Stimulated activated CD8-positive, alpha-beta memory T cell treated with anti-CD3 and anti-CD28 coated beads, Interleukin-7, amount 100 ng/mL, for 4 hours (primary cell): ENCODE measurements around the gene PARP14.
"Not testable (repeated sequence)": the region's sequence is repeated elsewhere in the genome, so short reads cannot be mapped to it uniquely, and the experiment has no call there.

Source experiments
- DNase-seq, 2 donors: peaks; one replicate each; pipeline ENCODE4 v3.0.0-alpha.2; 2020; ENCODE audit warnings: low read depth in 2 of 2

Gene PARP14

DNA sequence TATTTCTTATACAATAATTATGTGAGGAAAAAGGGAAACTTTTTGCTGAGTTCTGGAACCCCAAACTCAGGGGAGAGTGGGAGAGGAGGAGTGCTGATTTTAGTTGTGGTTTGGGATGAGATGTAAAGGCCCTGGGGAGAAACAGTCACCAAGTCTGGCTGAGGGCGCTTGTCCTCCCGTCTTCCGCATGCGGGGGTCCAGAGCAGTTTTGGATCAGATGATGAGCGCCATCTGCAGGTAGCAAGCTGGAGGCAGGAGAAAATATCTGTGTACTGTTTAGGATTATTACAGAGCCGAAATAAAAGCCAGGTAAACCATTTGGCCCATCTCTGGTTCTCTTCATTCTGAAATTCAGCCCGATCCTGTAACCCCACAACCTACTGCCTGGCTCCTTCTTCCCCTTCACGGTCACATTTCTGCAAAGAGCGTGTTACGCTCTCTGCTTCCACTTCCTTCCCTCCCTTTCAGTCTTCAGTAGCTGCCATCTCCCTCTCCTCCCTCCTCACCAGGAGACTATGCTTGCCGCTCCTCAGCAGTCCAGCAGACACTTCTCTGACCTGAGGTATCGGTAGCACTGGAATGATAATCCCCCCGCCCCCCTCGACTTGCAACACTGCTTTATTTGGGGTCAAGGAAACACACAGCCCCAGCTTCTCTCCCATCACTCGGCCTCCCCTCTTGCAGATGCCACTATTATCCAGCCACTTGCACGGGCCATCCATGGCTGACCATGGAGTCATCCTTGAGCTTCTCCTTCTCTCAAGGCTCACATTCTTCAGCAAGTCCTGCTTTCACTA lies 1.4 kb upstream of the PARP14 start:
- DNase-seq = peak; percentile 58 to 73

DNA sequence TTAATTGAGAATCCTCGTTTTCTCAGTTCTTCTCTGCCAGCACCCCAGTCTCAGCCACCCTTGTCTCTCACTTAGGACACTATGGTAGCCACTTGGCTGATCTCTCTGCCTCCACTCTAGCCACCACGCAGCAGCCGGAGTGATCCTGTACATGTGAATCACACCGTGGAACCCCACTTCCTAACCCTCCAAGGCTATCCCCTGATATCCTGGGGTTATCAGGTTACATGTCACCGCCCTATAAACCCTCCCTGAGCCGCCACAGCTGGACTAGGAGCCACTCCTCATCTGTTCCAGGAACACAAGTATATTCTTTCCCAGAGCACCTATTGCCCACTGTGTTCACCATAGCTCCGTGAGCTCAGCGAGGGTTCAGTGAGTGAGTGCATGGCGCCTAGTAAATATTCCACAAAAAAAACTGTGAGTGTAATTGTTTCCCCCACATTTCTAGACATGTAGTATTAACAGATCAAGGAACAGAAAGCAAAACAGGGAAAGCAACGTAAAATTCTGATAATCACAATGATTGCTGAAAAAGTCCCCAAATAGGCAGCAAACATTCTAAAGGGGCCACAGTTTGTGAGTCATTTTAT lies 661 bp upstream of the PARP14 start:
- DNase-seq = no peak

DNA sequence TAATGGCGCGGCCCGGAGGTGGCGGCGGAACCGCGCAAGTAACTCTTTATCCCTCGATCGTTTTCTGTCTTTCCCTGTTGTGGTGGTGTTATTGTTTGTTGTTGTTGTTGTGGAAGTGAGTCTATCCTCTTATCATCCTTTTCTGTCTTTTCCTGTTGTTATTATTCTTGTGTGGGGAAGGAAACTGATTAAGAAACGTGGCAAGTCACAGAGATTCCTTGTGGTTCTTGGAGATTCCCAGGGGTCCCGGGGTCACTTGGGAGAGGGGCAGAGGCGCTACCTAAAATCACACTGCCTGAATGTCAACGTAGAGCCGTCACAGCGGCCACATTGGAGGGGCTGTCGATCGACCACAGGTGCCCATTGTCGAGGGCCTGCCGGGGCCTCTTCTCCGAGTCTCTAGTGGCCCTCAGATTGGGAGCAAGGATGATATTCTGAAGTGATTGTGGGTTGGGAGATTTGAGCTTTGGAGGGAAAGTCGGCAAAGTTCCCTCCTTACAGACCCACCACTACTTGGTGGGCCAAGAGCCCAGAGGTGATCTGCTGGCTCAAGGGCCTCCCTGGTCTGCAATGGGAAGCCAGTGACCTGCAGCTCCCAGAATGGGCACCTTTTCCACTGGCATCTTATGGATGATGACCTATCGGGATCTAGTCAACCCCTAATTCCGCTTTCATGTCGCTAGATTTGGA lies 790 bp downstream of the PARP14 start:
- no peak for DNase-seq

DNA sequence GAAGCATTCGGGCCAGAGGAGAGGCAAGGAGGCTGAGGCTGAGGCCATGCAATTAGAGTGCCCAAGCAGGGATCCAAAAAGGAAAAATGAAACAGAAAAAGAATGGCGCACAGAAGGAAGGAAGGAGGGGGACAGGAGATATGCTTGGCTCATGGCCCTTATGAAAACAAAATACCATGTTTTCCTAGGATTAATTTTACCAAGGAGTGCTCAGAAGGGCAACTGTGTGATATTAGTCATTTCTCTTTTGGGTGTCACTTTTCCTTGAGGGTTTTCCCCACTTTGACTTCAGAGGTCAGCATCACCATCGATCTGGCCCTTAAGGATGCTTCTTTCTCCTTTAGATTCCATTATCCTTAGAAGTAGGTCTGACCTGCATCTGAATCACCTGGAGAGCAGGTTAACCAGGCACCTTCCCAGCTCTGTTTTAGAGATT lies 1.4 kb downstream of the PARP14 start:
- DNase-seq = no peak

DNA sequence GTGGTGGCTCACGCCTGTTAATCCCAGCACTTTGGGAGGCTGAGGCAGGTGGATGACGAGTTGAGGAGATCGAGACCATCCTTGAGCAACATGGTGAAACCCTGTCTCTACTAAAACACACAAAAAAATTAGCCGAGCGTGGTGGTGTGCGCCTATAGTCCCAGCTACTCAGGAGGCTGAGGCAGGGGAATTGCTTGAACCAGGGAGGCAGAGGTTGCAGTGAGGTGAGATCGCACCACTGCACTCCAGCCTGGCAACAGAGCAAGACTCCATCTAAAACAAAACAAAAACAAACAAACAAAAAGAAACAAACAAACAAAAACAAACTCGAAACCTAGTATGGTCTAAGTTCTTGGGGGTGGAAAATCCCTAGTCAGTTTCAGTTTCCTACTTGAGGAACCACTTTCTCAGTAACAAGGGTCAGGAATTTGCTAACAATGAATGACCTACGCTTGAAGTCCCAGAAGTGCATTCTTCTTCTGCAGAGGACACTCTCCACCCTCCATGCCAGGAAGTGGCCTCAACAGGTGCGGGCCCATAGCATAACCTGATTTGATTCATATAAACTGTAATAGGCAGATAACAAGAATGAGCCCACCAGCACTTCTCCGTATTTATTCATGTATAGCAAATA lies 2.3 kb downstream of the PARP14 start:
- DNase-seq = not testable (repeated sequence)

DNA sequence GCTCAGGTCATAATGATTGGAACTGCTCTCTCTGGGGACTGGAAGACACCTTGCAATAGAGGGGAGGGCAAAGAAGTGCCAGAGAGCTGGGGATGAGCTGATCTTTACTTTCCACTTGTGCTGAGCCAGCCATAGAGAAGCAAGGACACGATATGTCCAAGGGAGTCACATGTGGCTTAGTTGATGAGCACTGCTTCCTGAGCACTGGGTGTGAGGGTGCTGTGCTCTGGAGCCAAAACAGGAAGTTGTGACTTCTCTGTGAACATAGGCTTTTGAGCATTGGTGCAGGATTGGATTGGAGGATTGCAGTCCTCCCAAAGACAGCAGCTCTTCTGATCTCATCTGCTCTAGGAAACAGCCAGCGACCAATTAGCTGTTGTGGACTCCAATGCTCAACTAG lies 6.7 kb downstream of the PARP14 start:
- no peak for DNase-seq

DNA sequence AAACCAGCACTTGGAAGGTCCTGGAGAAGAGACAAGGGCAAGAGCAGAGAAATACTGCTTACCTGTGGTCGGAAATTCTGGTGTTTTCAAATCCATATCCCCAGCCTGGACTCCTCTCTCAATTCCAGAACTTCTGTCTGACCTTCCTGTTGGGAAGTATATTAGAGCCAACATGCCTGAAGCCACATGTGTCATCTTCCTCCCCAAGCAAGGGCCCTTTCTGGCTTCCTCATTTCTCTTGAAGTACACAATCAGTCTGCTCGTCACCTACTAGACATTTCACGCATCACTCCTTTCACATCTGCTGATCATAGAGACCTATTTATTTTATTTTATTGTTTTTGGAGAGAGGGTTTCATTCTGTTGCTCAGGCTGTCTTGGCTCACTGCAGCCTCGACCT lies 8.4 kb downstream of the PARP14 start:
- no peak for DNase-seq

DNA sequence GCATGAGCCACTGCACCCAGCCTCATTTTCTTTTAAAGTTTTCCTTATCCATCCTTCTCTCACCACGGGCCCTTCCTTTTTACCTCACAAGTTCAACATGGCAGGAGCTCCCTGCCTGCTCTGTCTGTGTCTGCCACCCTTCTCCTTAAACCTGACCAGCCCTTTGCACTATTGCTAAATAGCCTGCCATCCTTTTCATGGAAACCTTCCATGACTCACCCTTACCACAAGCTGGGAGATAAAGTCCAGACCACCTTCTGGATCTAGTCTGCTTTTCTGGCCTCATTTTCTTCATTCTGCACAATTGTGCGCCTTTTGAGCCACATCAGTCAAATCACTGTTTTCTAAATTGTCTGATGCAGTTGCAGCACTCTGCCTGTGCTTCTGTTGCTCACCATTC lies 8.9 kb downstream of the PARP14 start:
- no peak for DNase-seq

DNA sequence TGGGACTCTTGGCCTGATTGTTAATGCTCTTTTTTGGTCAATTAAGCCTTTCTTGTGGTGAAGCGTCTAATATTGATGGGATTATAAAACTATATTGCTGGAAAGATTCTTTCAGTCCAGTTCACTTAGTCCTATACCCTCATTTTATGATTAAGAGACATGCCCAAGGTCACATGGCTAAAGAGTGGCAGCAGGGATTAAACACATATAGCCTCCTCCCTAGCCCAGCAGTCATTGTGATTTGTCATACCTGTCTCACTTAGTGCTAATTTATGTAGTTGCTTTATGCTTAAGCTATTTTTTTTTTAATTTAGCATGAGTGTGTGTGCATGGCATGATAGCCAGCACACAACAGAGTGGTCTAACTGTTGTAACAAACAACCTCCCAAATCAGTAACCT lies 9.5 kb downstream of the PARP14 start:
- no peak for DNase-seq

DNA sequence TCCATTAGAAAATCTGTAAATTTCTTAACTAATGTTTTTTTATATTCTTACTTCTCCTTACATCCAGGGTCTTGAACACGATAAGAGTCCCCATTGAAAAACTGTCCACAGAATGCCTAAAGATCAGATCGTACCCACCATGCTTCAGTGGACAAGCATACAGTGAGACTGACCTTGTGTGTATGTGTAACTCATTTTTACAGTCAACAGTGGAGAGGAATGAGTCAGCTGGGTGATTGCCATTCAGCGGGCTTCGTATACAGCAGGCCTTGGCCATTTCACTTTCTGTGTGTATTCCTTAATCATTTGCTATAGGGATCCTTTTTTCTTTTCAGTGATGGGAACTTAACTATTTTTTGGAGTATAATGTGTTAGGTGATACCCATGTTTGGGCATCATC lies 10.6 kb downstream of the PARP14 start:
- no peak for DNase-seq

DNA sequence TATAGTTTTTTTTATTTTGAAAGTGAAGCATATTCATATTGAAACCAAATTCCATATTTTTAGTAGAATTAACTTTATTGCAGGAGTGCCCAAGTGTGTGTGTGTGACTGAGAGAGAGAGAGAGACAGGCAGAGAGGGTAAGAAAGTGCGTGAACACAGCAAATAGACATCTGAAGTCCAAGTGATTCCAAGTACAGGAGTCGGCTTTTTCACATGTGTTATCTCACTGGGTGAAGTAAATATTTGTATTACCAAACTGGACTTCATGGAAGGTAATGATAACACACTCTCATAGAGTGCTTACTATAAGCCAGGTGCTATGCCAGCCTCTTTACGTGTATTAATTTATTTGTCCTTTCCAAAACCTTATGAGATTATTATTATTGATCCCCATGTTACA lies 12.0 kb downstream of the PARP14 start:
- DNase-seq = no peak

DNA sequence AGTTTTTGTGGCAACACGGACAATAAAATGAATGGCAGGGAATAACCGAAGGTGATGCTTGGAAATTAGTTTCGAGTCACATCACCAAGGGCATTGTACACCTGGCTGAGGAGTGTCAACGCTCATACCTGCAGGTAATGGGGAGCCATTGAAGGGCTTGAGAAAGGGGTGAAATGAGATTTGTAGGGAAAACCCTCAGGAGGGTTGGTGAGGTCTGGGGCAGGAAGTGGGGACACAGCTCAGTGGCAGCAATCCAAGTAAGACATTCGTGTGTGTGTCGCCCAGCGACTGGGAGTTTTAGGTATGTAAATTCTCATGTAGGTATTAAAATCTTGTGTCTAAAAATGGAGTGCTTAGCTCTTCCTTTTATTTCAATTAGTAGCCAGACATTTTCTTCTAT lies 14.3 kb downstream of the PARP14 start:
- DNase-seq = no peak

DNA sequence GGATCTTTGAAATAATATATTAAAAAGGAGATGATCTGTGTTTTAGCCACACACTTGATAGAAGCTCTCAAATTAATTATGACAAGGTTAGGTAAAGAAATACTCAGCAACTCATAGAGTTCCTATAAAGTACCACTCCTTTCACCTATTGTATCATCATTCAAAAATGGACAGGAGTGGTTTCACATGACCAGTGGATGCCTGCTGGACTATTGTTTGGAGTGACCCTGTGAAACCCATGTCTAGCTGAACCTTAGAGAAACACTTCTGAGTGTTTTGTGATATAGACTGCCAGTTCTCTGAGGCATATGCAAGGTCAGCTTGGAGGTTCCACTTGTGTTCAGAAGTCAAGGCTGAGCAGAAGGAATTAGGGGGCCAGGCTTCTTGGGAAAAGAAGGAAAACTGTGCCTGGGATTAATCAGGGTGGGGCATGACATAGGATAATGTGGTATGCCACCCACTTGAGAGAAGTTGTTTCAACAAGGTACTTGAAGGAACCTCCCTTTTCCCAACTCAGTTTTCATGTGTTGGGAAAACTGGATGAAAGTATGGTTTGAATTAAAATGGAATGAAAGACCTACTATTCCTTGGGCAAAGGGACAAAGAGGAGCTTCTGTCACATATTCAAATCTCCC lies 15.4 kb downstream of the PARP14 start:
- DNase-seq = no peak

DNA sequence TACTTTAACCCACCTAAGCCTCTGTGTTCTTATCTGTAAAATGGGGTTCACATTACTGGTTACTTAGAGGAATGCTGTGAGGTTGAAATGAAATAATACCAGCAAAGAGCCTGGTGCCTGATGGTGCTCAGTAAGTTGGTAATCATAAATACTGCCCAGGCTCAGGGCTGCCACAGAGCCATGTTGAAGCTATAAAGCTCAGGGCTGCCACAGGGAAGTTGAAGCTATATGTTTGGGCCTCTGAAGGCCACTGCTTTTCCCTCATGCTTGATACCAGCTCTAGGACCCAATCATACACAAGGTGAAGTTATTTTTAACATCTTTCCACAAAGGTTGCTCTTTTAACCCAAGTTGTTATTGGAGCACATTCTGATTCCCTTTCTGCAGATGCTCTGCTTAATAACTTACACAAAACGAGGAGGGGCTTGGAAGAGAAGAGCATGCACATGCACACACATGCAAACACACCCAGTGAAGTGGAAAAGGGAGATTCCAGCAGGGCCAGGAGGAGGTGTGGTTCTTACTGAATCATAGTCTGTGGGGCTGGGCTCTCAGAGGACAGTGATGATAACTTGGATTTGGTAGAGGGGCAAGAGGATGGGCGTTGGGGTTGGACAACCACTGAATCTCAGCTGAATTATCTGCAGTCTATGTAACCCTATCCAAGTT lies 17.4 kb downstream of the PARP14 start:
- no peak for DNase-seq

DNA sequence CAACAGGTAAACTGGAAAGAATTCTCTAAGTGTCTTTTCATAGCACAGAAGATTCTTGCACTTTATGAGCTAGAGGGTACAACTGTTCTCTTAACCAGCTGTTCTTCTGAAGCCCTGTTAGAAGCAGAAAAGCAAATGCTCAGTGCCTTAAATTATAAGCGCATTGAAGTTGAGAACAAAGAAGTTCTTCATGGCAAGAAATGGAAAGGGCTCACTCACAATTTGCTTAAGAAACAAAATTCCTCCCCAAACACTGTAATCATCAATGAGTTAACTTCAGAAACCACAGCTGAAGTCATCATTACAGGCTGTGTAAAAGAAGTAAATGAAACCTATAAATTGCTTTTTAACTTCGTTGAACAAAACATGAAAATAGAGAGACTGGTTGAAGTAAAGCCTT lies 19.6 kb downstream of the PARP14 start:
- no peak for DNase-seq

DNA sequence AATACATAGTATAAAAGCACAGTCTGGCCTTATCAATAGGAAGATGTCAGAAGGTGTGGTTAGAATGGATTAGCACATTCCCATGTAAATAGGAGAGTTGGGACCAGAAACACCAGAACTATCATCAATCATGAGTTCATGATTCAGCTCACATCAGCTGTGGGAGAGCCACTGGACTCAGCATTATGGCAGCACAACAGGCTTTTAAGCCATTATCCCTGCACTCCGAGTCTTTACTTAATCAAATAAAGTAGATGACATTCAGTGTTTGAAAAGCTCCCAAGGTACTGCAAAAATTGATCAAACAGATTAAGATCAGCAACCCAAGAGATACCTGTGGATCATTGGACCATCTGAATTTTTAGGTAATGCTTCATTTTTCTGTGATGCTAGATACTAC lies 24.7 kb downstream of the PARP14 start:
- DNase-seq = no peak

DNA sequence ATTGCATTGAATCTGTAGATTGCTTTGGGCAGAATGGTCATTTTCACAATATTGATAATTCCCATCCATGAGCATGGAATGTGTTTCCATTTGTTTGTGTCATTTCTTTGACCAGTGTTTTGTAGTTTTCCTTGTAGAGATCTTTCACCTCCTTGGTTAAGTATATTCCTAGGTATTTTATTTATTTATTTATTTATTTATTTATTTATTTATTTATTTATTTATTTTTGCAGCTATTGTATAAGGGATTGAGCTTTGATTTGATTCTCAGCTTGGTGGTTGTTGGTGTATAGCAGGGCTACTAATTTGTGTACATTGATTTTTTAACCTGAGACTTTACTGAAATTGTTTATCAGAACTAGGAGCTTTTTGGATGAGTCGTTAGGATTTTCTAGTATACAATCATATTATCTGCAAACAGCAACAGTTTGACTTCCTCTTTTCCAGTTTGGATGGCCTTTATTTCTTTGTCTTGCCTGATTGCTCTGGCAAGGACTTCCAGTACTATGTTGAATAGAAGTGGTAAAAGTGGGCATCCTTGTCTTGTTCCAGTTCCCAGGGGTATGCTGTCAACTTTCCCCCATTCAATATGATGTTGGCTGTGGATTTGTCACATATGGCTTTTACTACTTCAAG lies 30.1 kb downstream of the PARP14 start:
- not testable (repeated sequence) for DNase-seq

DNA sequence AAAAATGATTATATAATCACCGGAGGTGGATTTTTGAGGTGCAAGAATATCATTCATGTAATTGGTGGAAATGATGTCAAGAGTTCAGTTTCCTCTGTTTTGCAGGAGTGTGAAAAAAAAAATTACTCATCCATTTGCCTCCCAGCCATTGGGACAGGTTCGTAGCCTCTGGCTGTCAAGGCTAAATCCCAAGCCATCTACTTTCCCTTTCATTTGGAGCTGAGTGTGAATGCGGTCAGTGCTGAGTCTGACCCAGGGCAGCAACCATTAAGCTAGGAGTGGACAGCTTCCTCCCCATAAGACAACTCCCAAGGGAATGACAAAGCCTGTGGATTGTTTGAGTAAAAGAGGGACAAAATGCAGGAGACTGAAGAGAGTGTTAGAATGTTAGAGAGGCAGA lies 33.6 kb downstream of the PARP14 start:
- DNase-seq = no peak

DNA sequence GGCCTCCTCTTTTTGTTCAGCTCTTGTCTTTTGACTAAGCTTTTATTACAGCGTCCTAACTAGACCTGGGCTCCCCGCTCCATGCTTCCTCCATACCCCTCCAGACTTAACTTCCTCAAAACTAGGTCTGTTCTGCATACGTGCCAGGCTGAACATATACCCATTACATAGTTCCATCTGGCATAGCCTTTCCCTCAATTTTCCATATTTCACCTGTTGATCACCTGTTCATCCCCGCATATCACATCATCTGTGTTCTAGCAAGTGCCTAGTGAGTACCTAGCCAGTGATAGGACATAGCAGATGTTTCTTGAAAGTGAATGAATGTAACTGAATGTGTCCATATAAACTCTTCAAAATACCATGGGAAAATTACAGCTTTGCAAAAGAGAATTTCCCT lies 36.0 kb downstream of the PARP14 start:
- DNase-seq = no peak

DNA sequence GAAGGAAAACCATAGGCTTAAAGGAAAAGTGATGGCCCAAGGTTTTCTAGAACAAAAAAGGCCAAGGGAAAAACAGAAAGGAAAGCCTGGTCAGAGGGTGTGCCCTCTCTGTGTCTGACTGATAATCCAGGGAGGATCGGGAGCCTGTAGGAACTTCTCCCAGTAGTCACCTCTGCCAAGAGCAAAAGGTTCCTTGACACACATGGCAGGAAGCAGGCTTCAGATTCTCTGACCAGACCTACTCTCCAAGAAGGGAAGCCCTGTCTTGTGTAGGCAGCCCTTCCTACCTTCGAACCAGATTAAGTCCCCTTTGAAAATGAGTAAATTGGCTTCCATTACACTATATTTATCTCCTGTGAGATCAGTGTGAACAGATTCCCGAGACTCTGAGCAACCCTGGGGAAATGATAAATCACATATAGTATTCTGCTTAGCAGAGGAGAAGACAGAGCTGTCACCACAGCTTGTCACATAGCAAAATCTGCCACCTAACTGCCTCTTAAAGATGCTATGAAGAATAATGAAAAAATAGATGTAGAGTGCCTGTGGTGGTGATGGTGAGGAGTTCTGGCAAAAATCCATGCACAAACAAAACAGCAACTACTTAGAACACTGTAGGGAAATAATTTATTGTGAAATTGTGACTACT lies 38.8 kb downstream of the PARP14 start:
- DNase-seq = no peak

DNA sequence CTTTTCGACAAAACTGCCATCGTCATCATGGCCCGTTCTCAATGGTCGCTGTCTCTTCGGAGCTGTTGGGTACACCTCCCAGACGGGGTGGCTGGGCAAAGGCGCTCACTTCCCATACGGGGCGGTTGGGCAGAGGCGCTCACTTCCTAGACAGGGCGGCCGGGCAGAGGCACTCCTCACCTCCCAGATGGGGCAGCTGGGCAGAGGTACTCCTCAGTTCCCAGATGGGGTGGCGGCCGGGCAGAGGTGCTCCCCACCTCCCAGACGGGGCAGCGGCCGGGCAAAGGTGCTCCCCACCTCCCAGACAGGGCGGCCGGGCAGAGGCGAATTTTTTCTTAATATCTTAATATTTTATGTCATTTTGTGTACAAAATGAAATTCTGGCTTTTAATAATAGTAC lies 44.5 kb downstream of the PARP14 start:
- DNase-seq = no peak
